HG03432 (cell line): ENCODE data around the gene NUDCD2.
A peak's percentile ranks its signal among the peaks of the same experiment; 100 is the strongest.
"Not testable (repeated sequence)": the region's sequence is repeated elsewhere in the genome, so short reads cannot be mapped to it uniquely, and the experiment has no call there.

Experiments used
- ATAC-seq: cut with Tn5 transposase; IDR thresholded peaks from one replicate; pipeline ENCODE4 v1.9.1; 2021; ENCODE audit warnings: mild to moderate bottlenecking, moderate library complexity; ENCODE audit not compliant: unreplicated experiment

NUDCD2 gene

DNA sequence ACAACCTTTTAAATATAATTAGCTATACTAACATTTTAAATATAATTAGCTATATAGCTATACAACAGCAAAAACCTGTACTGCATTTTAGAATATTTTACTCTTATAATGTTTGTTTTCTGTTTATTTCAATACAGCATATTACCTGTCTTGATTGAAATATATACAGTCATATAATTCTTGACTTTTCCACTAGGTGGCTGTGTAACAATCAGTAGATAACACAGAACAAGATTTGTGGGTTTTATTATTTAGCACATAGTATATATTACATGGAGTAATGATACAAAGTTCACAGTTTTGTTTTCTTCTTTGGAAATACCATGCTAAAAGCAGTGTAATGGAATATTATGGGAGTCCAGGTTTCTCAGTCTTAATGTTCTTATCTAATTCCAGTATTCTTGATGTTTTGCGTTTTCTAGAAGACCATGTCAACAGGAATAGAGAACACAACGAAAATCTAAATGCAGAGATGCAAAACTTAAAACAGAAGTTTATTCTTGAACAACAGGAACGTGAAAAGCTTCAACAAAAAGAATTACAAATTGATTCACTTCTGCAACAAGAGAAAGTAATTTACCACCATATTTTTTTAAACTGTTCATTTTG lies 13.8 kb upstream of the NUDCD2 start:
- peak; percentile 55 for ATAC-seq

DNA sequence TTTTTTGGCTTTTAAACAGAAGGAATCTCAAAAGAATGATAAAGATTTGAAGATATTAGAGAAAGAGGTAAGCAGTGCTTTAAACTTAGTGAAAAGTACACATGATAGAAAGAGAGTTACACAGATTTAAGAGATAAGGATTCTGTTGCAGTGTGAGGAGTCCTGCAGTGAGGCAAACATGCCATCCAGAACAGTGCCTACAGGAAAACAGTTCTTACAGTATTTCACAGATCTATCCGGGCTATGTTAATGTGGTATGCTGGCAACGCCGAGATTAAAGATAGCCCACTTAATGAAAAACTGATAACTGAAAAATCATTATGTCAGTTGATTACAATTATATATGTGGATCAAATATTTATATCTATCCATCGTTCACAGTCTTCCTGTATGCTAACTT lies 7.8 kb upstream of the NUDCD2 start:
- ATAC-seq, result no peak

DNA sequence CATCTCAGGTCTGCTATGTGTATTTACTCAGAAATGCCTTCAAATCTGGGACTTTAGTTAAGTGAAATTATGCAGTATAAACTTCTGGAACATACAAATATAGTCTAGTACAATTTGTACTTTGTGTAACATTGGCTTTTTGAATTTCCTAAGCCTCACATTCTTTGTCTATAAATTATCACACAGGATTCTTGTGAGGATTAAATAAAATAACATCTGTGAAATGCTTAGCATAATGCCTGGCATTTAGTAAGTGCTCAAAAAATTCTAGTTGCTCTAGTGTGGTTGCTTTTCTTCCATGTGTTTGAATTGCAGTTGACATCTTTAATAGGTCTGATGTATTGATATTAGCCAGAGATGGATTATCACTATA lies 3.1 kb upstream of the NUDCD2 start:
- no peak for ATAC-seq

DNA sequence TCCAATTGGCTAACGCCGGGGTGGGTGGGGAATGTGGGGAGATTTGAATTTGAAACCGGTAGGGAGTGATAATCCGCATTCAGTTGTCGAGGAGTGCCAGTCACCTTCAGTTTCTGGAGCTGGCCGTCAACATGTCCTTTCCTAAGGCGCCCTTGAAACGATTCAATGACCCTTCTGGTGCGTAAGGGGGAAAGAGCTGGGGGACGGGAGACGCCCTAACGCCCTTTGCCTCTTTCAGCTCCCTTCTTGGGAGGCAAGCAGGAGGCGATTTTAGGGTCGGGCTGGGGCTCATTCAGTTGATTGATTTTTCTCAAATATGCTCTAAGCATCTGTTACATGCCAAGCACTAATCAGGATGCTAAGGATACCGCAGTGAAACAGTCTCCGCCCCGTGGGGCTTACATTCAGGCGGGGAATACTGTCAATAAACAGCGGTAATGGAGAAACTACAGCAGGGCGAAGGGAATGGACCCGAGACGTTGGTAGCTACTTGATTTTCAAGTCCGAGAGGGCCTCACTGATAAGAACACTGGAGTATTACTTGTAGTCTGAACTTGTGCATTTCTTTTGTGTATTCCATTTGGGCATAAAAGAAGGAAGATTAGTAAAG lies 765 bp upstream of the NUDCD2 start, which contains the start of gene HMMR:
TSS of gene HMMR (plus strand) at position 71 of the 610 bp plus-strand sequence. CDS start at position 132, 61 bp downstream.
- ATAC-seq, result no peak

DNA sequence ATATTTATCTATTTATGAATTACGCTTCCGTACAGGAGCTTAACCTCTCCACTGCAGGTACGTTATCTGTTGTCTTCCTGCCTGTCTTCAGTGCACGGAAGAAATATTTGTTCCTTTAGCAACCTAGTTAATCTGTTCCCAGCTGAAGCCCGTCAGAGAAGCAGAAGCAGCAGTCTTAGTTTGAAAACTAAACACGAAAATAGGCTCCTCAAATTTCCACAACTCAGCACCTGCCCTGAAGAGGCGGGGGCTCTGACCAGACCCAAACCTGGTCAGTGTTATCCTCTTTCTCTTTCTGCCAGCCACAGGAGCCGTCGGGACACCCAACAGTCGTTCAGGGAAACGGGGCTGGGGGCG lies 462 bp downstream of the NUDCD2 start:
- peak; percentile 3 for ATAC-seq

DNA sequence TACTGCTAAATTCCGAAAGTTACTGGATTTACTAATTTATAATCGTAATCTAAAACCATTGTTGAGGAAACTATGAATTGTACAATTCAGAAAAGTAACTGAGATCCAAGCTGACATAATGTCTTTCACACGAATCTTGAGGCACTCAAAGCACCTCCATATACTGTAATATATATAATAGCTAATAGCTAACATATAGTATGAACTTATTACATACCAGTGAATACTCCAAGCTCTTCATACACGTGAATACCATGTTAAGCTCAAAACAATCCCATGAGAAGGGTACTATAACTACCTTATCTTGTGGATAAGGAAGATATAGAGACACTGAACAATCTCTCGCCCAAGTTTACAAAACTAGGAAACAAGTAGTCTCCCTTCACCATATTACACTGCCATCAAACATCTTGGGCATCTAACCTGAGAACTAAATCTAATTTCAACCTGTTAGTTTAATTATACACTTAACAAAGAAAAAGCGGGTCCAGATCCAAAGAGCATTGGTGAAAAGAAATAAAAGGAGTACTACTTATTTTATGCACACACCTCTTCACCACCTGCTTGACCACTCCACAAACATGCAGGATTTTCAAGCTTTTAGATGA lies 1.0 kb downstream of the NUDCD2 start:
- ATAC-seq, result no peak

DNA sequence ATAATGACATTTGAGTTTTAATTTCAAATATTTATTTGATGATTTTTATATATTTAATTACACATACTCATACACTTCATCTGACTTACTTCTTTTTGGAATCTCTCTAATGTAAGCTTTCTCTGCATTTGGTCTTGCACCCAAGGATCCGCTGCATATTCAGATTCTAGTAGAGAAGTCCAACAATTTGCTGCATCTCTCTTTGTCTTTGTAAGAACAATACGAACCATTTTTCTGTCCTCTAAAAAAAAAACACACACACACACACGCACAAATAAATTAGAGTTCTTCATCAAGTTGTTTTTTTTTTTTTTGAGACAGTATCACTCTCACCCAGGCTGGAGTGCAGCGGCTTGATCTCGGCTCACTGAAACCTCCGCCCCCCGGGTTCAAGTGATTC lies 3.1 kb downstream of the NUDCD2 start:
- no peak for ATAC-seq

DNA sequence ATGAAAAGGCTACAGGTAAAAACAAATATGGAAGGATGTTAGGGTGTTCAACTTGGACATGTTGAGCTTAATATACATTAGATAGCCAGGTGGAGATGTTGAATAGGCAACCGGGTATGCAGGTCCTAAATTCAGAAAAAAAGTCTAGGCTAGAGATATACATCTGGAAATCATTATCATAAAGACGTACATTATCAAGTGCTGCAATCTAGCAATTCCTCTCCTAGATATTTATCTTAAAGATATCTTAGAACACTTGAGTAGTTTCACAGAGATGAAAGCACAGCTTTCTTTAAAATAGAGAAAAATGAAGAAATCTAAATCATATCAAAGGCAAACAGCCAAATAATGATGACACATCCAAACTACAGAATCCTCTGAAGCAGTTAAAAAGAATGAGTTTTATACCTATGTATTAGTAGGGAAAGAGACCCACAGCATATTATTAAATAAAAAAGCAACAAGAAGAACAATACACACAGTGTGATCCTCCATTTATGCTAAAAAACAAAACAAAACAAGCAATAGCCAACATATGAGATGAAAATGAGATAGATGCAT lies 3.8 kb downstream of the NUDCD2 start:
- no peak for ATAC-seq

DNA sequence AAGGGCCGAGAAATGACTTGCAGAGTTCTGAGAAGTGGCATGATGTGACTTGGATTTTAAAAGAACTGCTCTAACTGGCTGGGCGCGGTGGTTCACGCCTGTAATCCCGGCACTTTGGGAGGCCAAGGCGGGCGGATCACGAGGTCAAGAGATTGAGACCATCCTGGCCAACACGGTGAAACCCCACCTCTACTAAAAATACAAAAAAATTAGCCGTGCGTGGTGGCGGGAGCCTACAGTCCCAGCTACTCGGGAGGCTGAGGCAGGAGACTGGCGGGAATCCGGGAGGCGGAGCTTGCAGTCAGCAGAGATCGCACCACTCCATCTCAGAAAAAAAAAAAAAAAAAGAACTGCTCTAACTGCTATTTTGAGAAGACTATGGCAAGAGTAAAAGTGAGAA lies 4.5 kb downstream of the NUDCD2 start:
- ATAC-seq, result not testable (repeated sequence)

DNA sequence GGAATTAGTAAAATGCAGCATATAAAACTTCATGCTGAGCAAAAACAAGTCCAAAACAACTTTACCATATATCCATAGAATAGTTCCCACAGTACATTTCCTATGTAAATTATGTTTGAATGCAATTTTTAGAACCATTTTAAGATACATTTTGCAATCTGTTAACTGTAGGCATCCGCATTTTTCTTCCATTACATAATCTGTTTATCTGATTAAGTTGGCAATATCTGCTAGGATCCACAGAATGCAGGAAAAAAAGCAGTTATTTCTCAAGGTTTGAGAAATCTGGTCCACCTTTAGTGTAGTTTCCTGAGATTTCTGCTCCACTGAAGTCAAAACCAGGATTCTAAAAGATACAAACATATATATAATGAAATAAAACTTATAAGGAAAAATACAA lies 6.2 kb downstream of the NUDCD2 start:
- no peak for ATAC-seq

DNA sequence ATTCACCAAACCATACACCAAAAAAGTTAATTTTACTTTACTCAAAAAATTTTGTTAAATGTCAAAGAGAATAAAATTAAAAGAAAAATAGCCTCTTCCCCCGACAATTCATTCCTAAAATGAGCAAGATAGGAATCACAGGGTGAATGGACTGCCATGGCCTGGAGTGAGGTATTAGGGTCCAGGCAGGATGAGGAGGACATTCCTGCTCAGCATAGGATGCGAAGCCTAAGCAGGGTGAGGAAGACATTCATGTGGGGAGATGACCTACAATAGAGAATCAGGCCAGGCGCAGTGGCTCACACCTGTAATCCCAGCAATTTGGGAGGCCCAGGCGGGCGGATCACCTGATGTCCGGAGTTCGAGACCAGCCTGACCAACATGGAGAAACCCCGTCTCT lies 8.4 kb downstream of the NUDCD2 start:
- no peak for ATAC-seq

DNA sequence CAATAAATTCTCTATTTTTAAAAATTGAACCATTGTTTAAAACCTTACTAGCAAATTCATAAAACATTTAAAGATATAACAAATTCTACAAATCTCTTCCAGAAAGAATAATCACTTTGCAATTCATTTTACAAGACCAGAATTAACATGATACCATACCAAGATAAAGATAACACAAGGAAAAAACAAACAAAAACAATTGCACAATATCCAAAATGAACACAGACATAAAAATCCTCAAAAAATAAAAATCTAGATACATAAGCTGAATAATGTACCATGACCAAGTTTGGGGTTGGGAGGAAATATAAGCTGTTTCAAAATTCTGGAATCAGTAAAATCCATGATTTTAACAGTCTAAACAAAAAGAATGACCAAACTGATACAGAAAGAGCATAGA lies 11.4 kb downstream of the NUDCD2 start:
- ATAC-seq, result no peak

DNA sequence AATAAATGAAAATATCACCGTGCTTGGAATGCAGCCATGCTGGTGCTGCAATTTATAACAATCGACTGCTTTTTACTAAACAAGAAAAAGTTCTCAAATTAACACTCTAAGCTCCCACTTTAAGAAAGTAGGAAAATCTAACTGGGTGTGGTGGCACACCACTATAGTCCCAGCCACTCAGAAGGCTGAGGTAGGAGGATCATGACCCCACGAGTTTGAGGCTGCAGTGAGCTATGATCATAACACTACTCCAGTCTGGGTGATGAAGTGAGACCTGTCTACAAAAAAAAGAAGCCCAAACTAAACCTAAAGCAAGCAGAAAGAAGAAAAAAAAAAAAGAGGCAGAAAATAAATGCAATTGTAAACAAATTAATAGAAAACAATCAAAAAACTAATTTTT lies 12.0 kb downstream of the NUDCD2 start:
- ATAC-seq, result no peak

DNA sequence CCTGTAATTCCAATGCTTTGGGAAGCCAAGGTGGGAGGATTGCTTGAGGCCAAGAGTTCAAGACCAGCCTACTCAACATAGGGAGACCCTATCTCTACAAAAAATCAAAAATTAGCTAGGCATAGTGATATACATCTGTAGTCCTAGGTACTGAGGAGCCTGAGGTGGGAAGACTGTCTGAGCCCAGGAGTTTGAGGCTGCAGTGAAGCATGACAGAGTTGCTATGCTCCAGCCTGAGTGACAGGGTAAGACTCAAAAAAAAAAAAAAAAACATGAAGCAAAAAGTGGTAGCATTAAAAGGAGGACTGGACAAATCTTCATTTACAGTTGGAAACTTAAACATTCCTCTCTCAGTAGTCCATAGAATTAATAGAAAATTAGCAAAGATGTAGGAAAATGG lies 12.7 kb downstream of the NUDCD2 start:
- no peak for ATAC-seq

DNA sequence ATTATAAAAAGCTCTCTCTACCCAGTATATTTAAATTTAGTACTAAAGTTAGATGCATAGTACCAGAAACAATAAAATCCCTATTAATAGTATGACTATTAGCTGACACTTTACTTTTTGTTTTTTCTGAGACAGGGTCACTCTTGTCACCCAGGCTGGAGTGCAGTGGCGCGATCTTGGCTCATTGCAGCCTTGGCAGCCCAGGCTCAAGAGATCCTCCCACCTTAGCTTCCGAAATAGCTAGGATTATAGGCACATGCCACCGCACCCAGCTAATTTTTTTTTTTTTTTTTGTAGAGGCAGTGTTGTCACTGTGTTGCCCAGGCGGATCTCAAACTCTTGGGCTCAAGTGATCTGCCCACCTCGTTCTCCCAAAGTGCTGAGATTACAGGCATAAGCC lies 14.6 kb downstream of the NUDCD2 start:
- no peak for ATAC-seq

DNA sequence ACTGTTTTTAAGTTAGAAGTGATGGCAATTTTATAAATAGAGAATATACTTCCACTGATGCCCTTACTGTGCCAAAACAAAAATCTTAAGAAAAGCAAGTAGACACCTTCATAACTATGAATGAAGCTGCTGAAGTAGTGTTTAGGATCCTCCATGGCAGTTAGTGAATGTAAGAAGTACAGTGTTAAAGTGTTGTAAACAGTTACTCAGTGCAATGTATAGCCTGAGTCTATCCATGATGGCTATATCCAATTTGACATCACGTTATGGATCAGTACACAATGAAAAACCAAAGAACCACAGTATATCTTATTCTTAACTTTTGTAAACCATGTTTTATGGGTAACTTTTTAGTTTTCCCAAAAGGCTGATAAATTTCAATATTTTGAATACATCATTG lies 15.4 kb downstream of the NUDCD2 start:
- ATAC-seq, result no peak

DNA sequence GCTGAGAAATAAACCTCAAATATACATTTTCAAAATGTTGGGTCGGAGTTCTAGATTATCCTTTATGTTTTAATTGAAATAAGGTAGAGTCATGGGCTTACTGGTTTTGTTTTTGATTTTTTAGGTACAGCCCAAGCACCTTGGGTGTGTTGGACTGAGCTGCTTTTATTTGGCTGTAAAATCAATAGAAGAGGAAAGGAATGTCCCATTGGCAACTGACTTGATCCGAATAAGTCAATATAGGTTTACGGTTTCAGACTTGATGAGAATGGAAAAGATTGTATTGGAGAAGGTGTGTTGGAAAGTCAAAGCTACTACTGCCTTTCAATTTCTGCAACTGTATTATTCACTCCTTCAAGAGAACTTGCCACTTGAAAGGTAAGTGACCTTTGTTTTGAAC lies 18.9 kb downstream of the NUDCD2 start:
- no peak for ATAC-seq

DNA sequence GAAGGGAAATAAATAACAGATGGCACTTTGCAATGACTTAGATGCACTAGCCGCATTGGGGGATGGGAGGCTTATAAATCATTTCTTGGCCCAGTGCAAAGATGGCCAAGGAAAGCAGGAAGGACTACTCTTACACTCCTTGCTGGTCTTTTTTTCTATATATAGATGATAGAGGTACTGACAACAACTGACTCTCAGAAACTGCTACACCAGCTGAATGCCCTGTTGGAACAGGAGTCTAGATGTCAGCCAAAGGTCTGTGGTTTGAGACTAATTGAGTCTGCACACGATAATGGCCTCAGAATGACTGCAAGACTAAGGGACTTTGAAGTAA lies 20.8 kb downstream of the NUDCD2 start:
- no peak for ATAC-seq

DNA sequence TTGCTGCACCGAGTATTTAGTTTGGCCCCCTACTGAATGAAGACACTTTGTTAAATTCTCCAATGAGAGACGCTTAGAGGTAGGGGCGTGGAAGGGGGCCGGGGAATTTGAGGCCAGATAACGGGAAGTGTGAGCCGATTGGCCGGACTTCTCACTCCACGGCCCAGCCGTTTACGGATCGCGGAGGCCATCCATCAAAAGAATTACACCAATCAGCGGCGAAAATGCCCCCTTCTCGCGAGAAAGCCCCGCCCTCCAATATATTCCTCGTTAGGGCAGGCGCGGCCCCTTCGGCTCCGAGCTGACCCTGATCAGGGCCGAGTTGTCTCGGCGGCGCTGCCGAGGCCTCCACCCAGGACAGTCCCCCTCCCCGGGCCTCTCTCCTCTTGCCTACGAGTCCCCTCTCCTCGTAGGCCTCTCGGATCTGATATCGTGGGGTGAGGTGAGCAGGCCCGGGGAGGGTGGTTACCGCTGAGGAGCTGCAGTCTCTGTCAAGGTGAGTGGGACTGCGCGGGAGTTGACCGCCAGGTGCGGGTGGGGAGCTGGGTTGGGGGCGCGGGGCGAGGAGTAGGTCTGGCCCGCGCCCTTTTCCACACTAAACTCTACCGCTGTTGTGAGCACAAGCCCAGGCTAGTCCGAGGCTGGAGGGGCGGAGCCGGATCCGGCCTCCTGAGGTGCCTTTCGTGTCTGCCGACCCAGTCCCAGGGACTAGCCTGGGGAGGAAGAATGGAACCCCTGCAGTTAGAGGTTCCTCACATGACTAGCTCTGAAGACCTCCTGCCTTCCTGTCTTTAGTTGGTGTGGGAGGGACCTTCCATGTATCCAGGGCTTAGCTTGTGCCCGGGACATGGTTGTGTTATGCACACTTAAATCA lies 22.4 kb downstream of the NUDCD2 start, which contains the start of gene CCNG1:
TSS of gene CCNG1 (plus strand) at position 287 of the 874 bp plus-strand sequence. CDS start 1,662 bp downstream, outside the sequence.
- peak; percentile 97 for ATAC-seq

DNA sequence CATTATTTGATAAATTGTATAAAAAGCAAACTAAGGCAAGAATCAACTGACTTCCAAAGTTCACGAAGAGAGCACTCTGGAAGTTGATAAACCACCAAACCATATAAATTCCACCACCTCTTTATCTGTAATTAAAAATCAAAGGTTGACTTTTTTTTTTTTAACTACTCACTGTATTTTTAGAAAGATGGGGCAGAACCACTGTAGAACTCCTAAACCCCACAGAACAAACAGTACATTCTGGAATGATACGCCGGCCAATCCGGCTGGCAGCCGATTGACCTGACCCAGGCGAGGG lies 22.9 kb downstream of the NUDCD2 start:
- ATAC-seq, result no peak

DNA sequence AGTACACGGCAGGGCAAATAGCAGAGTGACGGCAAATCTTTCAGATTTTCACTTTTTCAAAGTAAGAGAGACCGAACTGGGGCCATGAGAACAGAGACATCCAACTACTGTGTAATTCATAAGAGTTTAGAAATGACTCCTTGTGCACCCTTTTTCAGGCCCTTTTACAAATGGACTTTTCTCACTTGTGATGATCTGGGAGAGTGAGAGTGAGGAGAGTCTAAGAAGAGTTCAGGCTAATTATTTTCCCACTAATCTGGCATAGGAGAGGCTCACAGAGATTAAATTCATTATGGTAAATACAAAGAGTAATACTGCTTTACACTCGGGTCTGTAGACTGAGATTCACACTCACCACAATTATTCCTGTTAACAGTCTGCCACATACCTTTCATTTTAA lies 23.4 kb downstream of the NUDCD2 start:
- ATAC-seq, result no peak

DNA sequence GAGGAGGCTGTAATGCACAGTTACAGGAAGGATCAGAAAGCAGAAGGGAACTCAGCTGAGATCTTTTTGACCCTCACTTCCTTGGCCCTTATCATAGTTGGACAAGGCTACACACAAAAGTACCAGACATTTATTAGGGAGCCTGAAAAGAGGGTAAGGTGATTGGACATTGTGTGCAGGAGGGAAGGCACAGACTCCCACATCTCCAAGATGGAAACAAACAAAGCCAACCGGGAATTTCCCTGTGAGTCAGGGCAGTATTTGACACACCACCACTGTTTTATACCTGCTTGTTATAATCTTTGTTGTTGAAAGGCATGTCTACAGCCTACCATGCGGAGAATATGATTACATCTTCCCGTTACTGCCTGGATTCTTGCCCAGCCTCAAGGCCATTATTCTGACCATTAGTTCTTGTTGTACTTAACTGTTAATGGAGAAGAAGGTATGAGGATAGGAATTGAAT lies 25.5 kb downstream of the NUDCD2 start:
- ATAC-seq, result no peak
